ENCODE results near the gene GOLGA6L2. TPM values are rescaled to one million over a fixed set of nuclear protein-coding genes. Genes with fewer than 3 reads are reported as not detected.
"Not testable (repeated sequence)": the region's sequence is repeated elsewhere in the genome, so short reads cannot be mapped to it uniquely, and the experiment has no call there.

Gene GOLGA6L2
- polyA plus RNA-seq, 1 of the 3 experiments (the other 2 are of a cell fraction), result not detected

DNA sequence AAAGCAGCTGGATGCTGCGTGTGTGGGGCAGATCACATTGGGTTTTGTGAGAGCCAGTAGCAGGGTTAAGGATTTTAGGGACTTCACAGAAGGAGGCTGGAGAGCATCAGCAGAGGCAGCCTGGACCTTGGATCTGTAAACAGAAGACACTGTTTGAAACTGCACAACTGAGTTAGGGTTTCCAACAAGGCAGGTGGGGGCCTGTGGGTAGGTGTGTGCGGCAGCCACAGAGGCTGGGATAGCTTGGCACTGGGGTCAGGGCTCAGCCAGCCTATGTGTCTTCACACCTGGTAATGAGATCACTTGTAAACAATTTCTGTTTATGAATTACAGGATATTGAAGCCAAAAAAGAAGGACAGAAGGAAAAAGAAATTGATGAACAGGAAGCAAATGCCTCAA lies 12.3 kb downstream of the GOLGA6L2 start:
- H3K79me2 ChIP-seq (ENCODE audit: insufficient read depth); H3K9ac ChIP-seq; H3K9me2 ChIP-seq; H2AFZ ChIP-seq (ENCODE audit: low read depth); H3K36me3 ChIP-seq (replicated peaks in 1 of 2; ENCODE audit: control insufficient read depth in 1 of 2, insufficient read depth in 2 of 2, low read length in 1 of 2); H3K4me2 ChIP-seq; H3F3A ChIP-seq (replicated peaks; ENCODE audit: insufficient read depth); H3K4me3 ChIP-seq (ENCODE audit: low read depth in 2 of 2, low read length in 1 of 2); POLR2A ChIA-PET; H3K9me3 ChIP-seq; CTCF ChIA-PET; DNase-seq; H3K4me1 ChIP-seq (ENCODE audit: control insufficient read depth in 1 of 2, insufficient read depth in 2 of 2, low read depth in 1 of 2, low read length in 1 of 2); H4K20me1 ChIP-seq (ENCODE audit: insufficient read depth); H3K27ac ChIP-seq (ENCODE audit: low read depth in 2 of 2, low read length in 1 of 2): not testable (repeated sequence)
- 24% methylated on average over 2 of the region's 2 CpGs for WGBS (ENCODE audit: low lambda C conversion rate)
- H3K27me3 ChIP-seq (ENCODE audit: insufficient read depth), result peaks cover 14% of the 10 kb centered on the region

DNA sequence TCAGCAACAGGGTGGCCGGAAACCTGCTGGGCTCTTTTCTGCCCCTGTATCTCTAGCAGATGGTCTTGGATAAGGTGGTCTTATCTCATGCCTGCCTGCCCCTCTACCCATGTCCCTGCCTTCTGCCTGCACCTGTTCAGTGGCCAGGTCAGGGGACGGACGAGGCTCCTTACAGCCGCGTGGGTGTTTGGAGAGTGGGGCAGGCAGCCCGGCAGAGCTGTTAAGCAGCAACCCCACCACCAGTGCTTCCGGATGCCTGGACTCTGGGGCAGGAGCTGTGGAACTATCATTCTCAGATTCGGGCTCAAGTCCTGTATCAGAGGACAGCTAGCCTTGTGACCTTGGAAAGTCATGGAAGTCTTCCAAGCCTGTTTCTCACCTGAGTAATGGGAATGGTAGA lies 21.7 kb downstream of the GOLGA6L2 start:
- H3K4me3 ChIP-seq (ENCODE audit: low read depth in 2 of 2, low read length in 1 of 2); POLR2A ChIA-PET; H4K20me1 ChIP-seq (ENCODE audit: insufficient read depth); H3K79me2 ChIP-seq (ENCODE audit: insufficient read depth); H3K9me2 ChIP-seq; H3K36me3 ChIP-seq (replicated peaks in 1 of 2; ENCODE audit: control insufficient read depth in 1 of 2, insufficient read depth in 2 of 2, low read length in 1 of 2); H3K27ac ChIP-seq (ENCODE audit: low read depth in 2 of 2, low read length in 1 of 2); H2AFZ ChIP-seq (ENCODE audit: low read depth); H3F3A ChIP-seq (replicated peaks; ENCODE audit: insufficient read depth); DNase-seq; H3K4me1 ChIP-seq (ENCODE audit: control insufficient read depth in 1 of 2, insufficient read depth in 2 of 2, low read depth in 1 of 2, low read length in 1 of 2); H3K4me2 ChIP-seq; H3K9ac ChIP-seq; H3K9me3 ChIP-seq: not testable (repeated sequence)
- peaks cover 12% of the 10 kb centered on the region; the same call in 1 of the 2 replicates for H3K27me3 ChIP-seq (ENCODE audit: insufficient read depth)
- WGBS (ENCODE audit: low lambda C conversion rate), result 20% methylated on average over 5 of the region's 8 CpGs
- CTCF ChIA-PET, result interaction anchor here (0.7 kb wide), 1 partner anchor 62 kb away, joined by 6 read pairs; no protein-coding TSS in a partner anchor

DNA sequence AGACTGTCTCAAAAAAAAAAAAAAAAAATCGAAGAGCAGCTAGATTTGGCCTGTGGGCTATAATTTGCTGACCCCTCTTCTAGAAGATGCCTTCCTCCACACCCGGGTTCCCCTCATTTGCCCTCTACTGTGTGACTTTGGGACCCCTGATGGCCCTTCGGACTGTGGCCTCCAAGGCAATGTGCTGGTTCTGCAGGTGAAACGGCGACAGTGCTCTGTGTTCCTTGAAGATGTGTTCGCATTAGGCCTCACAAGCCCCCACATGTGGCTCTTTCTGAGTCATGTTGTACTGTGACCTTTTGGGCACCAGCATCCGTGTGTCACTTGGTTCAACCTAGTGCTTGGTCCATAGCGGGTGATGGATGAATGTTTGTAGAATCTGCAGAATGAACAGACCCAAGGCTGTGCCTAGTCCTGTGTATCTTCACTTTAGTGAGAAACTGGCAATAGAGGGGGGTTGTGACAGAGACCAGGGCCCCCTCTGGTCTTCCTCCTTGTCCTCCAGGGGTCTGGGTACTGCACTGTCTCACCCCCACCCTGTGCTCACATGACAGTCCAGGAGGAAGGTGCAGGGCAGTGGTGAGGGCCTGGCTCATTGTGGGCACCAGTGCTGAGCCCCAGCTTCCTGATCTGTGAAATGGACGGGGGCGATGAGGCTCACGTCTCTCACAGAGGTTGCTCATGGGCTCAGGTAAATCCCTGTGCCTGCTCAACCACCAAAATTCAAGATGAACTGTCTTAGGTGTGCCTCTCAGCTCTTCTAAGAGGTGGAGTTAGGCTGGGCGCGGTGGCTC lies 22.7 kb downstream of the GOLGA6L2 start:
- WGBS (ENCODE audit: low lambda C conversion rate), result 35% methylated on average over 12 of the region's 13 CpGs
- Histone ChIP-seq H4K20me1 (ENCODE audit: insufficient read depth) (no peaks in the 10 kb centered on the region), H3K4me1 (ENCODE audit: control insufficient read depth in 1 of 2, insufficient read depth in 2 of 2, low read depth in 1 of 2, low read length in 1 of 2) (no peaks in the 10 kb centered on the region; a peak in 1 of 4 replicates), H3K9ac (no peak overlapping the region), H3K27ac (ENCODE audit: low read depth in 2 of 2, low read length in 1 of 2) (no peak overlapping the region), H3K9me2 (no peaks in the 10 kb centered on the region), H2AFZ (ENCODE audit: low read depth) (no peak overlapping the region), H3K4me2 (no peak overlapping the region), H3K9me3 (no peaks in the 10 kb centered on the region), H3K79me2 (ENCODE audit: insufficient read depth) (no peaks in the 10 kb centered on the region), H3K27me3 (ENCODE audit: insufficient read depth) (peaks cover 14% of the 10 kb centered on the region; the same call in 1 of the 2 replicates), H3F3A (replicated peaks; ENCODE audit: insufficient read depth) (no peaks in the 10 kb centered on the region), H3K4me3 (ENCODE audit: low read depth in 2 of 2, low read length in 1 of 2) (no peak overlapping the region), H3K36me3 (replicated peaks in 1 of 2; ENCODE audit: control insufficient read depth in 1 of 2, insufficient read depth in 2 of 2, low read length in 1 of 2) (no peaks in the 10 kb centered on the region)
- ChIA-PET CTCF (no interaction called here), POLR2A (no interaction called here)
- no peak for DNase-seq
- TF ChIP-seq RCOR1 (IDR thresholded peaks at IDR 0.05; ENCODE audit: low read length) (no peak), CHD2 (IDR thresholded peaks at IDR 0.05; ENCODE audit: low read length, partially characterized antibody) (no peak), YY1 (IDR thresholded peaks at IDR 0.05; ENCODE audit: low read depth) (no peak), JUND (IDR thresholded peaks at IDR 0.05) (no peak), TCF12 (IDR thresholded peaks at IDR 0.05) (no peak), POLR2AphosphoS5 (IDR thresholded peaks at IDR 0.05; ENCODE audit: low read depth, low read length) (no peak), RXRA (IDR thresholded peaks at IDR 0.05; ENCODE audit: borderline replicate concordance, low read depth) (no peak), RFX5 (IDR thresholded peaks at IDR 0.05; ENCODE audit: low read length) (no peak), FOXM1 (IDR thresholded peaks at IDR 0.05; ENCODE audit: low read depth) (no peak), MXI1 (IDR thresholded peaks at IDR 0.05; ENCODE audit: low read depth, low read length) (no peak), FOSL2 (IDR thresholded peaks at IDR 0.05; ENCODE audit: borderline replicate concordance, low read depth) (no peak)
- TF ChIP-seq, protein P1, sequence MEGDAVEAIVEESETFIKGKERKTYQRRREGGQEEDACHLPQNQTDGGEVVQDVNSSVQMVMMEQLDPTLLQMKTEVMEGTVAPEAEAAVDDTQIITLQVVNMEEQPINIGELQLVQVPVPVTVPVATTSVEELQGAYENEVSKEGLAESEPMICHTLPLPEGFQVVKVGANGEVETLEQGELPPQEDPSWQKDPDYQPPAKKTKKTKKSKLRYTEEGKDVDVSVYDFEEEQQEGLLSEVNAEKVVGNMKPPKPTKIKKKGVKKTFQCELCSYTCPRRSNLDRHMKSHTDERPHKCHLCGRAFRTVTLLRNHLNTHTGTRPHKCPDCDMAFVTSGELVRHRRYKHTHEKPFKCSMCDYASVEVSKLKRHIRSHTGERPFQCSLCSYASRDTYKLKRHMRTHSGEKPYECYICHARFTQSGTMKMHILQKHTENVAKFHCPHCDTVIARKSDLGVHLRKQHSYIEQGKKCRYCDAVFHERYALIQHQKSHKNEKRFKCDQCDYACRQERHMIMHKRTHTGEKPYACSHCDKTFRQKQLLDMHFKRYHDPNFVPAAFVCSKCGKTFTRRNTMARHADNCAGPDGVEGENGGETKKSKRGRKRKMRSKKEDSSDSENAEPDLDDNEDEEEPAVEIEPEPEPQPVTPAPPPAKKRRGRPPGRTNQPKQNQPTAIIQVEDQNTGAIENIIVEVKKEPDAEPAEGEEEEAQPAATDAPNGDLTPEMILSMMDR (IDR thresholded peaks at IDR 0.05), result no peak
- TF ChIP-seq, protein P2, sequence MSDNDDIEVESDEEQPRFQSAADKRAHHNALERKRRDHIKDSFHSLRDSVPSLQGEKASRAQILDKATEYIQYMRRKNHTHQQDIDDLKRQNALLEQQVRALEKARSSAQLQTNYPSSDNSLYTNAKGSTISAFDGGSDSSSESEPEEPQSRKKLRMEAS (IDR thresholded peaks at IDR 0.05; ENCODE audit: low read depth), result no peak
- TF ChIP-seq, protein P3, sequence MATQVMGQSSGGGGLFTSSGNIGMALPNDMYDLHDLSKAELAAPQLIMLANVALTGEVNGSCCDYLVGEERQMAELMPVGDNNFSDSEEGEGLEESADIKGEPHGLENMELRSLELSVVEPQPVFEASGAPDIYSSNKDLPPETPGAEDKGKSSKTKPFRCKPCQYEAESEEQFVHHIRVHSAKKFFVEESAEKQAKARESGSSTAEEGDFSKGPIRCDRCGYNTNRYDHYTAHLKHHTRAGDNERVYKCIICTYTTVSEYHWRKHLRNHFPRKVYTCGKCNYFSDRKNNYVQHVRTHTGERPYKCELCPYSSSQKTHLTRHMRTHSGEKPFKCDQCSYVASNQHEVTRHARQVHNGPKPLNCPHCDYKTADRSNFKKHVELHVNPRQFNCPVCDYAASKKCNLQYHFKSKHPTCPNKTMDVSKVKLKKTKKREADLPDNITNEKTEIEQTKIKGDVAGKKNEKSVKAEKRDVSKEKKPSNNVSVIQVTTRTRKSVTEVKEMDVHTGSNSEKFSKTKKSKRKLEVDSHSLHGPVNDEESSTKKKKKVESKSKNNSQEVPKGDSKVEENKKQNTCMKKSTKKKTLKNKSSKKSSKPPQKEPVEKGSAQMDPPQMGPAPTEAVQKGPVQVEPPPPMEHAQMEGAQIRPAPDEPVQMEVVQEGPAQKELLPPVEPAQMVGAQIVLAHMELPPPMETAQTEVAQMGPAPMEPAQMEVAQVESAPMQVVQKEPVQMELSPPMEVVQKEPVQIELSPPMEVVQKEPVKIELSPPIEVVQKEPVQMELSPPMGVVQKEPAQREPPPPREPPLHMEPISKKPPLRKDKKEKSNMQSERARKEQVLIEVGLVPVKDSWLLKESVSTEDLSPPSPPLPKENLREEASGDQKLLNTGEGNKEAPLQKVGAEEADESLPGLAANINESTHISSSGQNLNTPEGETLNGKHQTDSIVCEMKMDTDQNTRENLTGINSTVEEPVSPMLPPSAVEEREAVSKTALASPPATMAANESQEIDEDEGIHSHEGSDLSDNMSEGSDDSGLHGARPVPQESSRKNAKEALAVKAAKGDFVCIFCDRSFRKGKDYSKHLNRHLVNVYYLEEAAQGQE (IDR thresholded peaks at IDR 0.05; ENCODE audit: low read depth, low read length), result no peak
